Activated CD8-positive, alpha-beta T cell treated with anti-CD3 and anti-CD28 coated beads, Interleukin-2, amount 10 ng/mL, durations not matched to agents 7 days and 5 days (primary cell): ENCODE measurements around the gene SELENOP. TPM values are rescaled to one million over a fixed set of nuclear protein-coding genes. Genes with fewer than 3 reads are reported as not detected.
"Not testable (repeated sequence)": the region's sequence is repeated elsewhere in the genome, so short reads cannot be mapped to it uniquely, and the experiment has no call there.

Source experiments
- ATAC-seq: fragments of 150-1000 bp; cut with Tn5 transposase; one replicate; pipeline ENCODE4 v1.10.0; 2021; ENCODE audit warnings: moderate library complexity
- CTCF ChIA-PET: fragments of 350-600 bp; sonication (Branson Sonifier 250); formaldehyde crosslinking; loops from one replicate; lab custom pipeline; 2021; ENCODE audit warnings: antibody characterized with exemption; lab: Charles Lee
- POLR2A ChIA-PET: fragments of 350-600 bp; sonication (Branson Sonifier 250); formaldehyde crosslinking; loops from one replicate; lab custom pipeline; 2021; ENCODE audit warnings: antibody characterized with exemption; lab: Charles Lee
- DNase-seq: peaks from one replicate; pipeline ENCODE4 v3.0.0-alpha.2; 2020
- H3K27ac Mint-ChIP-seq: one replicate; pipeline ENCODE4 v1.8.0; 2021; ENCODE audit warnings: mild to moderate bottlenecking, mixed read lengths
- H3K27me3 Mint-ChIP-seq: one replicate; pipeline ENCODE4 v1.8.0; 2021; ENCODE audit warnings: low read depth, mixed read lengths
- H3K36me3 Mint-ChIP-seq: one replicate; pipeline ENCODE4 v1.8.0; 2021; ENCODE audit warnings: low read depth, mixed read lengths
- H3K4me1 Mint-ChIP-seq: one replicate; pipeline ENCODE4 v1.8.0; 2021; ENCODE audit warnings: low read depth, mixed read lengths
- H3K4me3 Mint-ChIP-seq: one replicate; pipeline ENCODE4 v1.8.0; 2021; ENCODE audit warnings: mild to moderate bottlenecking, mixed read lengths
- H3K9me3 Mint-ChIP-seq: one replicate; pipeline ENCODE4 v1.8.0; 2022; ENCODE audit warnings: mixed read lengths; ENCODE audit not compliant: insufficient read depth
- total RNA-seq, 2 experiments: library from RNA; stranded (reverse); gene quantifications; one replicate each; pipeline ENCODE4 v1.2.3, GENCODE V29; 2021

SELENOP gene
- total RNA-seq, 2 experiments from 2014 or later, result 0.55 TPM; not detected in 1

DNA sequence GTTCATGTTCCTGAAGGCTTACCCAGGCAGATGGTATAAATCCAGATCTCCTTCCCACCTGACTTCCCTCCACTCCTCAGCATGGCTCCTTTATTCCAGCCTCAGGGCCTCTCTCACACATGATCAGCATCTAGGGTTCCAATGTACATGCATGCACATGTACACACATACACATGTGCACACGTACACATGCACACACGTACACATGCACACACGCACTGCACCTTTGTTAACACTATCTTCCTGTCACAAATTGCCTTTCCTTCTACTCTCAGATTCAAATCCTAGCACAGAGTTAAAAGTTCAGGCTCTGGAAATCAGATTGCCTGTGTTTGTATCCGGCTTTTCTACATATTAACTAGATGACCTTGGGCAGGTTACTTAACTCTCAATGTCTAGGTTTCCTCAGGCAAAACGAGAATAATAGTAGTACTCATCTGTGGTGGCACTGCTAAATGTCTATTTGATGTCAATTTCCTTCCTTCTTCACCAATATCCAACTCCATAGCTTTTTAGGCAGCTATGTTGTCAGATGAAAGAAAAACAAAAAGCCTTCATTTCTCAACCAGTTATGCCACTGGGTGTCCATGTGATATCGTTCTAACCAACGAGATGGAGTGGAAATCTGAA is 12.8 kb upstream of the SELENOP start:
- POLR2A ChIA-PET, result no interaction called here

DNA sequence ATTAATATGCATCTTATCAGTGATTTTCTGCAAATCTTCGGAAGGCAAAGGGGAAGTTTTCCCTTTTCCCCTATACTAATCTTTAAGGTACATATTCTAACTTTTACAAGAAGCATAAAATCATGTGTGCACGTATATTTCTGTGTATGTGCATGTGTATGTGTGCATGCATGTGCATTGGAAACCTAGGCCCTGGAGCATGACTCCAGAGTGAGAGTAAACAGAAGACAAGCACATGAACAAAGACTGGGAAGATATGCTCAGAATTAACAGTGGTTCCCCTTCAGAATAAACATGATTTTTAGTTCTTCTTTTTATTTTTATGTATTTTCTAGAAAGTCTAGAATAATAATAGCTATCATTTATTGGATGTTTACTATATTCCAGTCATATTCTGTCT is 10.9 kb upstream of the SELENOP start:
- H3K9me3 Mint-ChIP-seq, result no peaks in the 10 kb centered on the region

More for the DNA sequence above, 12.8 kb upstream of the SELENOP start:
- DNase-seq (no peak), ATAC-seq (no peak)
- no peaks in the 10 kb centered on the region for H3K36me3 Mint-ChIP-seq
- no peak overlapping the region for H3K4me3 Mint-ChIP-seq
- CTCF ChIA-PET, result no interaction called here
- H3K9me3 Mint-ChIP-seq, result no peaks in the 10 kb centered on the region
- H3K27me3 Mint-ChIP-seq, result peaks cover 3% of the 10 kb centered on the region
- H3K4me1 Mint-ChIP-seq, result no peaks in the 10 kb centered on the region
- no peak overlapping the region for H3K27ac Mint-ChIP-seq

DNA sequence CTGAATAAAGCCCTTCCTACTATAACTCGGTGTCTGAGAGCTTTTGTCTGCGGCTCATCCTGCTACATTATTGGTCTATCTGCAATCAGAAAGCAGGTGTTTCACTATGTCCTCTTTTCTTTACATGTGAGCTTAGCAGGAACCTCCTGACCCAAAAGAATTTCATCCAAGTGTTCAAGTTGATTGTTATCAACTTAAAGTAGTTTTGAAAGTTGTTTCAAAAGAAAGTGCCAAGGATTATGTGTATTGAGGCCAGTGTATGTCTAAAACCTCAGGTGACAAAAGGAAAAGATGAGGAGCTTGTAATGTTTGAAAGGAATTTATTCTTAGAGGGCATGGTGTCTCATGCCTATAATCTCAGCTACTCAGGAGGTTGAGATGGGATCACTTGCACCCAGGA is 8.1 kb upstream of the SELENOP start:
- ChIA-PET POLR2A (no interaction called here), CTCF (no interaction called here)
- ATAC-seq, result no peak
- Mint-ChIP-seq H3K4me1 (no peaks in the 10 kb centered on the region), H3K27ac (no peak overlapping the region), H3K27me3 (no peaks in the 10 kb centered on the region), H3K9me3 (no peaks in the 10 kb centered on the region), H3K4me3 (no peak overlapping the region), H3K36me3 (no peaks in the 10 kb centered on the region)
- DNase-seq, result no peak

More for the DNA sequence above, 10.9 kb upstream of the SELENOP start:
- no peak for DNase-seq
- ATAC-seq, result no peak
- H3K4me3 Mint-ChIP-seq, result no peak overlapping the region
- POLR2A ChIA-PET, result no interaction called here
- H3K36me3 Mint-ChIP-seq, result no peaks in the 10 kb centered on the region
- no peak overlapping the region for H3K27ac Mint-ChIP-seq
- no peaks in the 10 kb centered on the region for H3K27me3 Mint-ChIP-seq
- no peaks in the 10 kb centered on the region for H3K4me1 Mint-ChIP-seq
- CTCF ChIA-PET, result no interaction called here

DNA sequence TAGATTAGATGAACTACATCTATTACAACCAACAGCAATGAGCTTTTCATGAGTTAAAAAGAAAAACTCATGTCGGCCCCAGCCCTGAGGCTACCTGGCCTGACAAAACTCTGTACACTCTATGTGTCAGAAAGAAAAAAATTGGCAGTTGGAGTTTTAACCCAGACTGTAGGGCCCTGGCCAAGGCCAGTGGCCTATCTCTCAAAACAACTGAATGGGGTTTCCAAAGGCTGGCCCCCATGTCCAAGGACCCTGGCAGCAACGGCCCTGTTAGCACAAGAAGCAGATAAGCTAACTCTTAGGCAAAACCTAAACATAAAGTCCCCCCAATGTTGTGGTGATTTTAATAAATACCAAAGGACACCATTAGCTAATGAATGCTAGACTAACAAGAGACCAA is 4.9 kb upstream of the SELENOP start:
- H3K9me3 Mint-ChIP-seq, H3K27me3 Mint-ChIP-seq, H3K4me3 Mint-ChIP-seq, CTCF ChIA-PET, POLR2A ChIA-PET, H3K4me1 Mint-ChIP-seq, ATAC-seq, H3K27ac Mint-ChIP-seq, H3K36me3 Mint-ChIP-seq, DNase-seq: not testable (repeated sequence)

DNA sequence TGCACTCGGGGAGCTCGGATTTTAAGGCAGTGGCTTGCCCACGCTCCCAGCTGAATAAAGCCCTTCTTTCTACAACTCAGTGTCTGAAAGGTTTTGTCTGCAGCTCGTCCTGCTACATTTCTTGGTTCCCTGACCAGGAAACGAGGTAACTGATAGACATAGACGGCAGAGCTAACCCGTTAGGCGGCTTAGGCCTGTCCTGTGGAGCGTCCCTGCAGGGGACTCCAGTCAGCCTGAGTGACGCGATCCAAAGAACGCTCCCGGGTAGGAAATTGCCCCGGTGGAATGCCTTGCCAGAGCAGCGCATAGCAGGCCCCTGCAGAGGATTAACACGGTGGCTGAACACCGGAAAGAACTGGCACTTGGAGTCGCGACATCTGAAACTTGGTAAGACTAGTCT is 1.8 kb upstream of the SELENOP start:
- H3K4me3 Mint-ChIP-seq, result no peak overlapping the region
- H3K27ac Mint-ChIP-seq, result no peak overlapping the region
- H3K9me3 Mint-ChIP-seq, result no peaks in the 10 kb centered on the region
- no peaks in the 10 kb centered on the region for H3K36me3 Mint-ChIP-seq
- DNase-seq (no peak), ATAC-seq (no peak)
- no peaks in the 10 kb centered on the region for H3K27me3 Mint-ChIP-seq
- ChIA-PET CTCF (no interaction called here), POLR2A (no interaction called here)
- no peaks in the 10 kb centered on the region for H3K4me1 Mint-ChIP-seq

DNA sequence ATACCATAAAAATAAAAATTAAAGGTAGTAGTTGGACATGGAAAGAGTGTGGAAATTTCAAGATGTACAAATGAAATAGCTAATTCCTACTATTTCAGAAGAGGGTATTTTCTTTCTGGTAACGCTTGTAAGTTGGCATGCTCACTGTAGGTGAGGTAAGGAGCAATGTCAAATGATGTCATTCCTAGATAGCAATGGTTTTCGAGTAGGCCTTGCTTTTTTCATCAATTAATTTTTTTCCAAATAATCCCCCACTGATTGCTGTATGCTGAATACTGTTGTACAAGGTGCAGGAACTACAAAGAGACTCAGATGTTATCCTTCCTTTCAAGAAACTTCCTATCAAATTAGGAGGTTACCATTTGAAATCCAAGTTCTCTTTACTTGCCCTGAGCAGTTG is 928 bp upstream of the SELENOP start:
- H3K9me3 Mint-ChIP-seq, result no peaks in the 10 kb centered on the region
- no peaks in the 10 kb centered on the region for H3K27me3 Mint-ChIP-seq
- CTCF ChIA-PET, result no interaction called here

DNA sequence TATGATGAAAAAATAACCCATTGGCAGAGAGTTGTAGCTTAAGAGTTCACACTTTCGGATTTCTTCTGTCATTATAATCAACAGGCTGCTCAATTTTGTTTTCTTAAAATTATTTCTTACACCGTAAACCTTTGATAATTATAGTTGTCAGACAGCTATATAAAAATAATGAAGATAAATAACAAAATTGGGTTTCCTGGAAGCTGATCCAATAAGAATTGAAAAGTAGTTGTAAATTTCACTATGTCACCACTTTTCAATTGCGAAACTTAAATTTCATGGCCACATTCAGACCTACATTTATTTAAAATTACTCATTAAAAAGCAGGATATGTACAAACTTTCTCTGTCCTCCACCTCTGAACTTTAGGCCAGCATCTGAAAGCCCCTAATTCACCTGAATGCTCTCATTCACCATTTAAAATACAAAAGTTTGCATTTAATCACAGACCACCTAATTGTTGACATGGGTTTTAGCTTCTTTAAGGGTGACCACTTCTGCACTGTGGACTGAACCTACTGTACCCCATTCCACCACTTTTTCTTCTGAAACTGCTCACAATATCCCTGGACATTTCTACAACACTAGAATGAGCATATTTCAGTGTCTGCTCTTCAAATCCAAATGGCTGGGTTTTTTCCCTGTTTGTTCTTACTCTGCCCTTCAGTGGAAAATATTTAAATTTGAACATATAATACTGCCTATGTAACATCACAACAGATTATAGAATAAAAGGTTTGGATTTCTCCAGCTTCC is 680 bp downstream of the SELENOP start:
- CTCF ChIA-PET, result no interaction called here
- POLR2A ChIA-PET, result no interaction called here
- no peak overlapping the region for H3K27ac Mint-ChIP-seq
- no peaks in the 10 kb centered on the region for H3K4me1 Mint-ChIP-seq
- no peak overlapping the region for H3K4me3 Mint-ChIP-seq
- no peaks in the 10 kb centered on the region for H3K9me3 Mint-ChIP-seq
- no peak for DNase-seq
- no peak for ATAC-seq
- no peaks in the 10 kb centered on the region for H3K36me3 Mint-ChIP-seq
- H3K27me3 Mint-ChIP-seq, result no peaks in the 10 kb centered on the region

More for the DNA sequence above, 928 bp upstream of the SELENOP start:
- no peak for ATAC-seq
- H3K27ac Mint-ChIP-seq, result no peak overlapping the region
- no peaks in the 10 kb centered on the region for H3K36me3 Mint-ChIP-seq
- no peaks in the 10 kb centered on the region for H3K4me1 Mint-ChIP-seq
- H3K4me3 Mint-ChIP-seq, result no peak overlapping the region
- POLR2A ChIA-PET, result no interaction called here
- DNase-seq, result no peak

DNA sequence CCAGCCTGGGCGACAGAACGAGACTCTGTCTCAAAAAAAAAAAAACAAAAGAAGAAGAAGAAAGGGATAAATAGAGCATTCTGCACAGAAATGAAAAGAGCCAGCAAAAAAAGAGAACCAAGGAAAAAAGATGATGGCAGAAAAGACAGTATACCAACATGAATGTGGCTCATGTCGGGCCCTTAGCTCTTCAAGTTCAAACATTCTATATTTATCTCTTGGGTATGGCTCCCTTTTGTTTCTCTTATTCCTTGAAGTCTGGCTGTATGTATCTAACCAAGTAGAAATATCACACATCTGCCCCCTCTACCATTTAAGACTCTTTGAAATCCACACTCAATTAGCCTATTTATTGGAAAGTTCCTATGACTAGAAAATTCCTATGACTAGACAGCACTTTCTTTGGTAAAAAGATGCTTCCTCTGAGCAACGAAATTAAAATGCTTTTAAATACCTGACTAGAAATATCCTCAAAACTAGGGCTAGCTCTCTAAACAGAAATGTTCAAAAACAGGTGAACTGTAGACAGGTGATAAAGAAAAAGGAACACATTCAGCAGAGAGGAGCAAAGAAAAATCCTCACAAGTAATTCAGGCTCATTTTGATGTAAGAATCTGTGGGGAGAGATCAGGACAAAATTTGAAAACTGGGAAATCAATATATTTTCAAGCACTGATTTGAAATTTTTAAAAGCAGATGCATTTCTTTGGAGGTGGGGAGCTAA is 2.6 kb downstream of the SELENOP start:
- CTCF ChIA-PET, result no interaction called here
- Mint-ChIP-seq H3K4me1 (no peaks in the 10 kb centered on the region), H3K4me3 (no peak overlapping the region), H3K27me3 (no peaks in the 10 kb centered on the region), H3K36me3 (no peaks in the 10 kb centered on the region), H3K27ac (no peak overlapping the region), H3K9me3 (no peaks in the 10 kb centered on the region)
- no peak for DNase-seq
- no peak for ATAC-seq
- POLR2A ChIA-PET, result interaction anchor here (0.6 kb wide), 1 partner anchor 950 kb away, joined by 4 read pairs; no protein-coding TSS in a partner anchor

DNA sequence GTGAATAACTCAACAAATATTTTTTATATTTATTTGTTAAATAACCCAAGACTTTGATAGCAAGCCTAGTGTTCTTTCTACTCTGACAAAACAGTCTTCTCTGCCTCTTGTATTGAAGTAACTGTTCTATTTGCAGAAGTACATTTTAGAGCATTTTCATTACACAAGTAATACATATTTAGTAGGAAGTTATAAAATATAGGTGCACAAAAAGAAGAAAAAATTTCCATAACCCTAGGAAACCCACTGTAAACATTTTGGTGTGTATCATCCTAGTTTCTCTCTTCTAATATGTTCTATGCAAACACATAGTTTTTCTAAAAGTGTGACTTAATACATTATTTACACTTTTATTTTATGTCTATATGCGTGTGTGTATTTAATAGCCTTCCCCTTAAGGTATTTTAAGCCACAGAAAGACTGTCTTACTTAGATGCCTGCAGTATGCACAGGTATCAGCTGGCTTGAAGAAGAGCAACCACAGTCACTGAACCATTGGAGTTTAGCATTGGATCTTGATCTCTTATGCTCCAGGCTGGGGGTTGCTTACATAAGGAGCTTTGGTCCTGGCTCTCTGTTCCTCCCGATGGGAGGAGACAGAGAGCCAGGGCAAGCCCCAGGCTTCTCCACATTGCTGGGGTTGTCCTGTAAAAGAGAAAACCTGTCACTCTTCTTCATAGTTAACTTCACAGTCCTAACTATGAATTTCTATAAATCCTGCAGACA is 3.8 kb downstream of the SELENOP start:
- H3K4me1 Mint-ChIP-seq, result no peaks in the 10 kb centered on the region
- ChIA-PET CTCF (no interaction called here), POLR2A (no interaction called here)
- H3K27me3 Mint-ChIP-seq, result no peaks in the 10 kb centered on the region
- H3K36me3 Mint-ChIP-seq, result no peaks in the 10 kb centered on the region
- no peaks in the 10 kb centered on the region for H3K9me3 Mint-ChIP-seq
- H3K4me3 Mint-ChIP-seq, result no peak overlapping the region
- H3K27ac Mint-ChIP-seq, result no peak overlapping the region
- ATAC-seq (no peak), DNase-seq (no peak)

DNA sequence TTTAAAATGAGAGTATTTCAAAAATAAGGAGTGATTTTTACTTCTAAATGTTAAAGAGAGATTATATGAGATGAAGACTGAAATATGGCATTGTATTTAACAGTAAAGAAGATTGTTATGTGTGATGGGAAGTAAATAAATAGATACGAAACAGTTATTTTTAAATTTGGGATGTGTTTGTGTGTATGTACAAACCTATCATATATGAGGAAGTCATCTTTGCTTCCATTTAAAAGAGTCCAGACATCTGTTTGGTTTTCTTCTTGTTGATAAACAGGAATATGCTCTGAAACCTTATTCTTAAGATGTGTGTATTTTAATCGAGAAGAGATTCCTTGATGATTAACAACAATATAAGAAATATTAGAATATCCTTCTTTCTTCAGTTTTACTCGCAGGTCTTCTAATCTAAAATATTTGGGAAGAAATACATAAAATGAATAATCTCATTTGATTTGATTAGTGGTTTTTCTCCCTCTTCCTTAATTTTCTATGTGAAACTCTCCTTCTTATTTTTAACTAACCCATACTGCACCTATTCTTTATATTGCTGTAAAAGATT is 4.9 kb downstream of the SELENOP start:
- POLR2A ChIA-PET, result no interaction called here
- no peaks in the 10 kb centered on the region for H3K4me1 Mint-ChIP-seq
- H3K4me3 Mint-ChIP-seq, result no peak overlapping the region
- CTCF ChIA-PET, result no interaction called here
- no peak overlapping the region for H3K27ac Mint-ChIP-seq
- H3K27me3 Mint-ChIP-seq, result no peaks in the 10 kb centered on the region
- ATAC-seq, result no peak
- no peak for DNase-seq
- H3K9me3 Mint-ChIP-seq, result no peaks in the 10 kb centered on the region
- no peaks in the 10 kb centered on the region for H3K36me3 Mint-ChIP-seq

DNA sequence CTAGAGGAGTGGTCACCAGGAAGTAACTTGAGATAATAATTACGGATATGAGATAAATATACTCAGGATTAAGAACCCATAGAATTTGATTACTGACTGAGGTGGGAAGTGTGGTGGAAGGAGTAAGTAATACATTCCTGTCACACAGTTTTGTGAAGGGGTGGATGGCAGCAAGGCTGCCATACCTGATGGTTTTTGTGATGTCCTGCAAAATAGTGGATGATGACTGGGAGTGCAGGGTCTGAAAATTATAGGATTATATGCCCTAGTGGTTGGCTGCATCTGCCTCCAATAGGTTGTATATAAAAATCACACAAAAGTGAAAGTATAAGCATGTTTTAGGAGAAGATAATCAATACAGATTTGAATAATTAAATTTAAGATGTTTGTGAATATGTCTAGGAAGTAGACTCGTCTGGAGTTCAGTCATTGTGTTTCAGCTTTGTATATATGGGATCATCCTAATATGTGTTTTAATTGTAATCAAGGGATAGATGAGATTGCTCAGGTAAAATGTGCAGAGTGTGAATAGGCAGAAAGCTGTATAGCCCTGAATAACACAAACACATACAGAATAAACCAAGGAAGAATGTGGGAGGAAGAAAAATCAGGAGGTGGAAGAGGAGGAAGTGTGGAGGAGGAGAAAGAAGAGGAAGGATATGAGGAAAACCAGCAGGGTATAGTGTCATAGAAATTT is 5.5 kb downstream of the SELENOP start:
- no peak for DNase-seq
- Mint-ChIP-seq H3K27me3 (no peaks in the 10 kb centered on the region), H3K36me3 (no peaks in the 10 kb centered on the region), H3K27ac (no peak overlapping the region), H3K4me1 (no peaks in the 10 kb centered on the region), H3K4me3 (no peak overlapping the region), H3K9me3 (no peaks in the 10 kb centered on the region)
- CTCF ChIA-PET, result no interaction called here
- POLR2A ChIA-PET, result no interaction called here
- ATAC-seq, result no peak
